Activated CD8-positive, alpha-beta T cell treated with anti-CD3 and anti-CD28 coated beads for 36 hours (primary cell): Measurements from ENCODE around the gene SH3D19. TPM values are rescaled to one million over a fixed set of nuclear protein-coding genes. Genes with fewer than 3 reads are reported as not detected.
"Not testable (repeated sequence)": the region's sequence is repeated elsewhere in the genome, so short reads cannot be mapped to it uniquely, and the experiment has no call there.

Experiments
- ATAC-seq: fragments of 200-7000 bp; cut with Tn5 transposase; one replicate; pipeline ENCODE4 v1.10.0; 2021; ENCODE audit warnings: mild to moderate bottlenecking, moderate library complexity
- CTCF ChIA-PET: fragments of 350-600 bp; sonication (Branson Sonifier 250); formaldehyde crosslinking; loops from one replicate; lab custom pipeline; 2021; ENCODE audit warnings: antibody characterized with exemption; lab: Charles Lee
- POLR2A ChIA-PET: fragments of 350-600 bp; sonication (Branson Sonifier 250); formaldehyde crosslinking; loops from one replicate; lab custom pipeline; 2021; ENCODE audit warnings: antibody characterized with exemption; lab: Charles Lee
- DNase-seq: peaks from one replicate; pipeline ENCODE4 v3.0.0-alpha.2; 2020
- H3K27ac Mint-ChIP-seq: one replicate; pipeline ENCODE4 v1.8.0; 2021; ENCODE audit warnings: mild to moderate bottlenecking, mixed read lengths
- H3K27me3 Mint-ChIP-seq: one replicate; pipeline ENCODE4 v1.8.0; 2021; ENCODE audit warnings: mixed read lengths
- H3K36me3 Mint-ChIP-seq: one replicate; pipeline ENCODE4 v1.8.0; 2021; ENCODE audit warnings: low read depth, mixed read lengths
- H3K4me1 Mint-ChIP-seq: one replicate; pipeline ENCODE4 v1.8.0; 2021; ENCODE audit warnings: low read depth, mixed read lengths
- H3K4me3 Mint-ChIP-seq: one replicate; pipeline ENCODE4 v1.8.0; 2021; ENCODE audit warnings: mild to moderate bottlenecking, moderate library complexity, mixed read lengths
- H3K9me3 Mint-ChIP-seq: one replicate; pipeline ENCODE4 v1.8.0; 2021; ENCODE audit warnings: mixed read lengths
- intact Hi-C: fragments of 100-400 bp; cut with micrococcal nuclease; formaldehyde crosslinking; loops from one replicate; pipeline ENCODE4 v1.10.0; 2022
- total RNA-seq, 2 experiments: library from RNA; stranded (reverse); gene quantifications; one replicate each; pipeline ENCODE4 v1.2.3, GENCODE V29; 2021
- TF ChIP-seq, protein P1 (sequence below): fragments of 200-600 bp; IDR thresholded peaks from one replicate; pipeline ENCODE4 v1.8.0; 2022; ENCODE audit warnings: antibody characterized with exemption, mild to moderate bottlenecking

The SH3D19 gene
- total RNA-seq, 2 experiments from 2014 or later, result not detected

DNA sequence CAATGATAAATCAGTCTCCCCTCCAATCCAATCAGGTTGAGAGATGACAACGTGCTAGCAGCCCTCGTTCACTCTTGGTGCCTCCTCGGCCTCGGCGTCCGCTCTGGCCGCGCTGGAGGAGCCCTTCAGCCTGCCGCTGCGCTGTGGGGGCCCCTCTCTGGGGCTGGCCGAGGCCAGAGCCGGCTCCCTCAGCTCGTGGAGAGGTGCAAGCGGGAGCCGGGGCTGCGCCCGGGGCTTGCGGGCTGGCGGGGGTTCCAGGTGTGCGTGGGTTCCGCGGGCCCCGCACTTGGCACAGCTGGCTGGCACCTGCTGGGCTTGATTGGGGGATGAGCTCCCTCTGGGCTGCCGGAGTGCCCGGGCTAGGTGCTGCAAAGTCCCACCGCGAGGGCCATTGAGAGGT lies 89.4 kb downstream of the SH3D19 start:
- Mint-ChIP-seq H3K4me3 (no peak overlapping the region), H3K27ac (no peak overlapping the region), H3K27me3 (peaks cover 10% of the 10 kb centered on the region), H3K36me3 (no peaks in the 10 kb centered on the region), H3K9me3 (no peaks in the 10 kb centered on the region), H3K4me1 (no peaks in the 10 kb centered on the region)
- ChIA-PET CTCF (no interaction called here), POLR2A (no interaction called here)
- DNase-seq (no peak), ATAC-seq (no peak)
- TF ChIP-seq, protein P1, sequence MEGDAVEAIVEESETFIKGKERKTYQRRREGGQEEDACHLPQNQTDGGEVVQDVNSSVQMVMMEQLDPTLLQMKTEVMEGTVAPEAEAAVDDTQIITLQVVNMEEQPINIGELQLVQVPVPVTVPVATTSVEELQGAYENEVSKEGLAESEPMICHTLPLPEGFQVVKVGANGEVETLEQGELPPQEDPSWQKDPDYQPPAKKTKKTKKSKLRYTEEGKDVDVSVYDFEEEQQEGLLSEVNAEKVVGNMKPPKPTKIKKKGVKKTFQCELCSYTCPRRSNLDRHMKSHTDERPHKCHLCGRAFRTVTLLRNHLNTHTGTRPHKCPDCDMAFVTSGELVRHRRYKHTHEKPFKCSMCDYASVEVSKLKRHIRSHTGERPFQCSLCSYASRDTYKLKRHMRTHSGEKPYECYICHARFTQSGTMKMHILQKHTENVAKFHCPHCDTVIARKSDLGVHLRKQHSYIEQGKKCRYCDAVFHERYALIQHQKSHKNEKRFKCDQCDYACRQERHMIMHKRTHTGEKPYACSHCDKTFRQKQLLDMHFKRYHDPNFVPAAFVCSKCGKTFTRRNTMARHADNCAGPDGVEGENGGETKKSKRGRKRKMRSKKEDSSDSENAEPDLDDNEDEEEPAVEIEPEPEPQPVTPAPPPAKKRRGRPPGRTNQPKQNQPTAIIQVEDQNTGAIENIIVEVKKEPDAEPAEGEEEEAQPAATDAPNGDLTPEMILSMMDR, result no peak
- intact Hi-C loops, result no loop called here

DNA sequence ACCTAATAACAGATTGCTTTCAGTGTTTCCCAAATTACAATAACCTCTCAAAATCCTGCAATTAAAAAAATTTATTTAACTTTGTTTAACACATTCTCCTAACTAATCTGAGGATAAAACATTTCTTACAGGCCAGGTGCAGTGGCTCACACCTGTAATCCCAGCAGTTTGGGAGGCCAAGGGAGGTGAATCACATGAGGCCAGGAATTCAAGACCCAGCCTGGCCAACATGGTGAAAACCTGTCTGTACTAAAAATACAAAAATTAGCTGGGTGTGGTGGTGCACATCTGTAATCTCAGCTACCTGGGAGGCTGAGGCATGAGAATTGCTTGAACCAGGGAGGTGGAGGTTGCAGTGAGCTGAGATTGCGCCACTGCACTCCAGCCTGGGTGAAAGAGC lies 90.0 kb downstream of the SH3D19 start:
- DNase-seq, POLR2A ChIA-PET, H3K9me3 Mint-ChIP-seq, H3K27ac Mint-ChIP-seq, H3K36me3 Mint-ChIP-seq, H3K4me3 Mint-ChIP-seq, intact Hi-C loops, CTCF ChIA-PET, H3K27me3 Mint-ChIP-seq, H3K4me1 Mint-ChIP-seq, ATAC-seq: not testable (repeated sequence)

DNA sequence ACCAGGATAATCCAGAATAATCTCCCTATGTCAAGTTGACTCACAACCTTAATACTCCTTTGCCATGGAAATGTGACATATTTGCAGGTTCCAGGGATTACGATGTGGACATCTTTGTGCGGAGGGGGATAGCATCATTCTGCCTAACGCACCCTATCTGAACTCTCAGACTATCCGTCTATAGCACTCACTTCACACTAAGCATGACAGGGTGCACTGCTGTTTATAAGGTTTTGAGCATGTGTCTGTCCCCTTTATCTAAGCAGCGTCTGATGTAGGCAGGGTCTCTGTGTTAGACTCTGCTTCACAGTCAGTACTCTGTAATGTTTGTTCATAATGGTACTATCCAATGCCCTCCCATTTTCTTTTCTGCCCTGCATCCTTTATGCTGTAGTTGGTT lies 91.8 kb downstream of the SH3D19 start:
- POLR2A ChIA-PET, result no interaction called here
- H3K4me1 Mint-ChIP-seq, result no peaks in the 10 kb centered on the region
- intact Hi-C loops, result no loop called here
- CTCF ChIA-PET, result no interaction called here
- H3K9me3 Mint-ChIP-seq, result no peaks in the 10 kb centered on the region
- no peak for ATAC-seq
- H3K27me3 Mint-ChIP-seq, result peaks cover 9% of the 10 kb centered on the region
- no peaks in the 10 kb centered on the region for H3K36me3 Mint-ChIP-seq
- H3K4me3 Mint-ChIP-seq, result no peak overlapping the region
- no peak for DNase-seq
- H3K27ac Mint-ChIP-seq, result no peak overlapping the region
- TF ChIP-seq, protein P1, result no peak

DNA sequence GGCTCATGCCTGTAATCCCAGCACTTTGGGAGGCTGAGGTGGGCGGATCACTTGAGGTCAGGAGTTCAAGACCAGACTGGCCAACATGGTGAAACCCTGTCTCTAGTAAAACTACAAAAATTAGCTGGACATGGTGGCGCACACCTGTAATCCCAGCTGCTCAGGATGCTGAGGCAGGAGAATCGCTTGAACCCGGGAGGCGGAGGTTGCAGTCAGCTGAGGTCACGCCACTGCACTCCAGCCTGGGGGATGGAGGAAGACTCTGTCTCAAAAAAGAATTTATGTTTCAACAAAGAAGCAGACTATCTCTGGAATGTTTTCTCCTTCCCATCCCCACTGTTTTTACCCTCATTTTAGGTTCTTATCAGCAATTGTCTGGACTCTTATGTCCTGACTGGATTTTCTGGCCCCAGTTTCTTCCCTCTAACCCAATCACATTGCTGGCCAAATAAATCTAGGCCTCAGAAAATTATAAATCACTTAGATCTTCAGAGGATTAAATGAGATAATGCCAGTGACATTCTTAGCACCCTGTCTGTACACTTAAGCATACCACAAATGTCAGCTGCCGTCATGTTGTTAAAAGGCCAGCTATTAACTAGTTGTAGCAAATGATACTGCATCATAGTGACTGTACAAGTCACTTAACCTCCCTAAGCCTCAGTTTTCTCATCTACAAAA lies 93.3 kb downstream of the SH3D19 start:
- intact Hi-C loops, result no loop called here
- TF ChIP-seq, protein P1, result no peak
- Mint-ChIP-seq H3K4me3 (no peak overlapping the region), H3K27ac (no peak overlapping the region), H3K36me3 (no peaks in the 10 kb centered on the region), H3K9me3 (no peaks in the 10 kb centered on the region), H3K4me1 (no peaks in the 10 kb centered on the region), H3K27me3 (peaks cover 9% of the 10 kb centered on the region)
- no peak for ATAC-seq
- ChIA-PET CTCF (no interaction called here), POLR2A (no interaction called here)
- no peak for DNase-seq

DNA sequence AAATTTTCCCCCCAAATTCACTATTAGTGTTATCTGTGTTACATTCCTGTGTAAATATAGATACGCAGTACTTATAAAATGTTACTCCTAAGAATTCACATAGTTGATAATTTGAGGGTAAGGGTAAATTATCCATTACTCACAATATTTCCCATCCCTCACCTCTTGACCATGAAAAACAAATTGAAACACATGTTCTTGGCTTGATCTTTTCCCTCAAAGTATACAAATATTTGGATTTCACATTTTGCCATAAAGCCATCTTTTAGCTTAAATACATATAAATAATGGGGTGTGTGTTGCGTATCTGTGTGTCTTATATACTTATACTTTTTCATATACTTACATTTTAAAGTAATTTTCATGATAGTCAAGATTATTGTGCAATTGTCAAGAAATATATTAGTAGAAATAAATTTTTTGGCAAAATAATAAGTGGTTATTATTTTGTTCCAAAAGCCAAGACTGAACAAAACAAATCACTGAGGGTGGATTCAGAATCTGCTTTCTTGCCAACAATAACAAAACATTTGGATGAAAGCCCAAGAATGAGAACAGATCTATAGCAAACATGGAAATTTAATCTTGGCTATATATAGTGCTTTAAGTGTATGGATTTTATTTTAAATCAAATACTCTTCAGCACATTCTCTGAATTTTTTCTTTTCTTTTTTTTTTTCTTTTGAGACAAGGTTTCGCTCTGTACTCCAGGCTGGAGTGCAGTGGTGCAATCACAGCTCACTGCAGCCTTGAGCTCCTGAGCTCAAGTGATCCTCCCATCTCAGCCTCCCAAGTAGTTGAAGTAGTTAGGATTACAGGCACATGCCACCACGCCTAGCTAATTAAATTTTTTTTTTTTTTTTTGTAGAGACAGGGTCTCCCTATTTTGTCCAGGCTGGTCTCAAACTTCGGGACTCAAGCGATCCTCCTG lies 97.0 kb downstream of the SH3D19 start:
- TF ChIP-seq, protein P1, result no peak
- Mint-ChIP-seq H3K36me3 (no peaks in the 10 kb centered on the region), H3K4me3 (no peak overlapping the region), H3K9me3 (no peaks in the 10 kb centered on the region), H3K4me1 (no peaks in the 10 kb centered on the region), H3K27me3 (peaks cover 24% of the 10 kb centered on the region), H3K27ac (no peak overlapping the region)
- DNase-seq, result no peak
- CTCF ChIA-PET, result no interaction called here
- intact Hi-C loops, result no loop called here
- POLR2A ChIA-PET, result no interaction called here
- no peak for ATAC-seq
